Stimulated activated effector memory CD8-positive, alpha-beta T cell treated with anti-CD3 and anti-CD28 coated beads, Interleukin-12 subunit alpha, Interleukin-12 subunit beta, amount 100 ng/mL, for 72 hours (primary cell): ENCODE measurements around the gene DISC1.
A peak's percentile ranks its signal among the peaks of the same experiment; 100 is the strongest.
"Not testable (repeated sequence)": the region's sequence is repeated elsewhere in the genome, so short reads cannot be mapped to it uniquely, and the experiment has no call there.

ENCODE experiments used
- ATAC-seq: fragments of 150-1000 bp; cut with Tn5 transposase; 2 replicates; pipeline ENCODE4 v1.10.0; 2021
- DNase-seq, 2 donors: peaks; one replicate each; pipeline ENCODE4 v3.0.0; 2021 to 2022; ENCODE audit warnings: low spot score in 2 of 2
- H3K27ac Mint-ChIP-seq: one replicate; pipeline ENCODE4 v1.8.0; 2022; ENCODE audit warnings: mild to moderate bottlenecking, mixed read lengths
- H3K36me3 Mint-ChIP-seq: one replicate; pipeline ENCODE4 v1.8.0; 2022; ENCODE audit warnings: mild to moderate bottlenecking, mixed read lengths
- H3K4me1 Mint-ChIP-seq: one replicate; pipeline ENCODE4 v1.8.0; 2022; ENCODE audit warnings: mixed read lengths
- H3K4me3 Mint-ChIP-seq: one replicate; pipeline ENCODE4 v1.8.0; 2022; ENCODE audit warnings: mild to moderate bottlenecking, mixed read lengths
- H3K9me3 Mint-ChIP-seq: one replicate; pipeline ENCODE4 v1.8.0; 2022; ENCODE audit warnings: mixed read lengths

The DISC1 gene

DNA sequence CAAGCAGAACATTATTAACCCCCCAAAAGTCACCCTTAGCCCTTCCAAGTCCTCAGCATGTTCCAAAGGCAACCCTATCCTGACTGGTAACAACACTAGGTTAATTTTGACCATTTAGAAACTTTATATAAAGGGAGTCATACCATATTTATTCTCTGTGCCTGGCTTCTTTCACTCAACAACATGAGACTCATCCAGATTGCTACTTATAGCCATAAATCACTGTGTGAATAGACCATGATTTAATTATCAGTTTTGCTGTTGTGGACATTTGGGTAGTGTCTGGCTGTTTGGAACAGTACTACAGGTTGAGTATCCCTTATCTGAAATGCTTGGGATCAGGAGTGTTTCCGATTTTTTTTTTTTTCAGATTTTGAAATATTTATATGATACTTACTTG lies 252.1 kb downstream of the DISC1 start:
- DNase-seq, result no peak
- Mint-ChIP-seq H3K4me1 (peaks cover 24% of the 10 kb centered on the region), H3K27ac (no peak overlapping the region), H3K36me3 (no peaks in the 10 kb centered on the region), H3K4me3 (no peak overlapping the region), H3K9me3 (peaks cover 6% of the 10 kb centered on the region)
- ATAC-seq, result no peak

DNA sequence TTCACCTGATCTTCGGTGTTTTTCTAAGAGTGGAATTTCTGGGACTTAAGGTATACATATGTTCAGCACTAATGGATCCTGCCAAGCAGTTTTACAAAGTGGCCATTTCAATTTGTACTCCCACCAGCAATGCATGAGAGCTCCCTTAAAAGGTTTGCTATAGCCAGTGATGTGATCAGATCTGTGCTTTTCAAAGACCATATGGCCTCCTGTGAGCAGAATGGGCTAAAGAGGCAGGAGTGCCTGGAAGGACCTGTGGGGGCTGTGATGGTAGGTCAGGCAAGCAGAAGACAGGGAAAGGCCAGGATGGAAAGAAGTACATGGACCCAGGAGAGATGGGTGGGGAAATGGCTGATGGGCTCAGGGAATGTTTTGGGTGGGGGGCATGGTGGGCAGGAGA lies 252.7 kb downstream of the DISC1 start:
- no peak for DNase-seq
- Mint-ChIP-seq H3K36me3 (no peaks in the 10 kb centered on the region), H3K4me1 (peaks cover 24% of the 10 kb centered on the region), H3K4me3 (no peak overlapping the region), H3K9me3 (peaks cover 6% of the 10 kb centered on the region), H3K27ac (no peak overlapping the region)
- ATAC-seq, result no peak

DNA sequence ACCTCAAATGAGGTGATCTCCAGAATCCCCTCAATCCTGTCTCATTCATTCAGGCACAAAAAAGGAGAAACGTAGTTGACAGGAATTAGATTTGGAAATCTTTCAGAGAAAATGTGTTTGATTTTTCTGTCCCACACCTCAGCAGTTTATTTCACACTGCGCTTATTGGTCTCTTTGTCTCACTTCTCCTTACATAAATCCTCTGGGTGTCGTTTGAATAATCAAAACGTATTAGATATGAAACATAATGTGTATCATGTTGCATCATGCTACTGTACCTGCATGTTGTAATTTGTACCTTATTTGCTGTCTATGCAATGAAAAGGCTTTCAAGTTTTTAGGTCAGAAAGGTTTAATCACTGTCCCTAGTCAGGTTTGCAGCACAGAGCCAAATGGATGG lies 255.7 kb downstream of the DISC1 start:
- Mint-ChIP-seq H3K9me3 (no peaks in the 10 kb centered on the region), H3K36me3 (no peaks in the 10 kb centered on the region), H3K27ac (no peak overlapping the region), H3K4me3 (no peak overlapping the region), H3K4me1 (peaks cover 24% of the 10 kb centered on the region)
- DNase-seq (no peak), ATAC-seq (no peak)

DNA sequence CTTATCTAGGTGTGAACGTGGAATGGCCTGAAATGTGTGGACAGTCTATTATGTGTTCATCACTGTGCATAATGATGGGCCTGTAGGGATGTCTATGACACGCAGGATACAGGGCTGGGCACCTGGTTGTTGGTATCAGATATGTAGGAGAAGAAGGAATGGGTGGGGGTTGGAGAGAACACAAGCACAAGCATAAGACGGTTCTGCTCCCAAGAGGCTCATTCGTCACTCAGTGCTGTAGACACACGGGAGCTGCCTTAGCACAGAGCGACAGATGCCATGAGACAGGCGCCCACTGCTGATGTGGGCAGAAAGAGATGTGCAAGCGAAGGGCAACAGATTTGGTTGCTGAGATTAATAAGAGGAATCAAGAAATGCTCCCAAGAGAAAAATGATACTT lies 256.2 kb downstream of the DISC1 start:
- Mint-ChIP-seq H3K4me3 (no peak overlapping the region), H3K4me1 (peaks cover 21% of the 10 kb centered on the region), H3K9me3 (no peaks in the 10 kb centered on the region), H3K36me3 (no peaks in the 10 kb centered on the region), H3K27ac (no peak overlapping the region)
- no peak for ATAC-seq
- no peak for DNase-seq

DNA sequence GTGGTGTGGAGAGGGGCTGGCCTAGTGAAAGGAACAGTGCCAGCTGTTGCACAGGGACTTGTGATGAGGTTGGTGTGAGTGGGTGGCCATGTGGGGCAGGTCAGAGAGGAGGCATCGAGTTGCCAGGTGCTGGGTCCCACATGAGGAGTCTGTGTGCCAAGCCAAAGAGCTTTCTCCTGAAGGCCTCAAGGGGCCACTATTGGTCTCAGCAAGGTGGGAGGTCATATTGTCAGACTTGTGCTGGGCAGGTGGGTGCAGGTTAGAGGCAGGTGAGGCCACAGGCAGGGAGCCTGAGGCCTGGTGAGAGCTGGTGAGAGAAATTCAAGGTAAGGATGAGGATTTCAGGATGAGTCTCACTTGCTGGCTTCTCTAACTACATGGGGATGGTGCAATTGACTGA lies 256.8 kb downstream of the DISC1 start:
- DNase-seq (no peak), ATAC-seq (no peak)
- Mint-ChIP-seq H3K36me3 (no peaks in the 10 kb centered on the region), H3K4me1 (peaks cover 15% of the 10 kb centered on the region), H3K9me3 (no peaks in the 10 kb centered on the region), H3K4me3 (no peak overlapping the region), H3K27ac (no peak overlapping the region)

DNA sequence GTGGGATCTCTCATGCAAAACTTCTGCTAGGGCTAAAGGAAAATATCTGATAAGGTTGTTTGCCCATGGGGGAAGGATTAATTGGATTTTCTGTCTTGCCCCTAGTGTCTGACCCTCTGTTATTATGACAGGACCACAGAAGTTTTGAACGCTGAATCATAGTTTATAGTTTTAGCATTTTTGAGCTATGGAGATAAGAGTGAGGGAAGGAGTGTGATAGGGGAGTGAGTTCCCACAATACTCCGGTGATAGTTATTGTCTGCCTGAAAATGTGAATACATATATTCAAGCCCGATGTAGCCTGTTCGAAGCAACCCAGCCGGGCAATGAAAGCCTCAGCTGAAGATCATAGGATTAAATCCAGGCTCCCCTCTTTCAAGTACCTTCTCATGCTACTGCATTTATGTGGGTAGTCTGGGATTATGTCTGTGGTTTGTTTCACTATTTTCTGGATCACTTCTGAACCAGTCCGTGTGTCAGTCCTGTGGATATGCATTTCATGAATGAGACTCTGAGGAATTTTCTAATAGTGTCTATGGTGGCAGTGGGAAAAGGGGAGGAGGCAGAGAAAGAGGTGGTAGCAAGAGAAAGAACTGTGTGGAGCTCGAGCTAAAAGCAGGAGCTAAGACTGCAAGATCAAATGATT lies 258.7 kb downstream of the DISC1 start:
- DNase-seq, result no peak
- H3K27ac Mint-ChIP-seq, result no peak overlapping the region
- no peaks in the 10 kb centered on the region for H3K9me3 Mint-ChIP-seq

DNA sequence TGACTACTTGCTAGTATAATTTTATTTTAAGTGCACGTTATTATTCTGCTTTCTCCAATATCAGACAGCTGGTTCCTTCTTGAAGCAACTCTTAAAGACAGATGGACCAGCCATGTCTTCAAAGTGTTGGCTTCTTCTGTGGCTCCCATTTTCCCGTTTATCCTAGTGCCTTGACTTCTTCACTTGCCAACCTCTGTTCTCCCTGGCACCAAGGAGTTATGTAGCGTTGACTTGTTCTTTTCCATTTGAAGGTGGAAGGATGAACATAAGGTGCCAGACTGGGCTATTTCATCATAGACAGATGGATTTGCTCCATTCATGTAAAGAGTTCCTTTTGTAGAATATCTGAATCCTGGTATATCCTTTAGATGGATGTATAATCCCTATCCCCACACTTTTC lies 260.6 kb downstream of the DISC1 start:
- no peak overlapping the region for H3K27ac Mint-ChIP-seq
- ATAC-seq, result no peak
- peaks cover 13% of the 10 kb centered on the region for H3K4me1 Mint-ChIP-seq
- DNase-seq, result no peak
- no peak overlapping the region for H3K4me3 Mint-ChIP-seq
- no peaks in the 10 kb centered on the region for H3K9me3 Mint-ChIP-seq
- no peaks in the 10 kb centered on the region for H3K36me3 Mint-ChIP-seq

More for the DNA sequence above, 258.7 kb downstream of the DISC1 start:
- no peak overlapping the region for H3K4me3 Mint-ChIP-seq
- peaks cover 13% of the 10 kb centered on the region for H3K4me1 Mint-ChIP-seq
- ATAC-seq, result no peak
- H3K36me3 Mint-ChIP-seq, result no peaks in the 10 kb centered on the region

DNA sequence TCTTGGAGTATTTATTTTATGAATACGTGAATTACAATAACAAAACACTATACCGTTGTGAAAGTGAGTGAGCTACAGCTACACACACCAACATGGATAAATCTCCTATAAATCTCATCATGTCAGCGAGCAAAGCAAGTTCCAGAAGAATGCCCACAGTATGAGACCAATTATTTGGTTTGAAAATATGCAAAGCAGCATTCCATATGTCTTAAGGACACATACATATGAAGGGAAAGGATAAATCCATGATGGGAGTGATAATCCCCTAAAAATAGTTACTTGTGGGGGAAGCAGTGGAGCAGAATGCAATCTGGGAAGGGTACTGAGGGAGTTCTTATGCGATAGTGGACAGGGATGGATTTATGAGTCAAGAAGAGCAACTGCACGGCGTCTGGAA lies 261.3 kb downstream of the DISC1 start:
- Mint-ChIP-seq H3K27ac (no peak overlapping the region), H3K36me3 (no peaks in the 10 kb centered on the region), H3K9me3 (peaks cover 4% of the 10 kb centered on the region), H3K4me1 (peaks cover 9% of the 10 kb centered on the region), H3K4me3 (no peak overlapping the region)
- DNase-seq (no peak), ATAC-seq (no peak)

DNA sequence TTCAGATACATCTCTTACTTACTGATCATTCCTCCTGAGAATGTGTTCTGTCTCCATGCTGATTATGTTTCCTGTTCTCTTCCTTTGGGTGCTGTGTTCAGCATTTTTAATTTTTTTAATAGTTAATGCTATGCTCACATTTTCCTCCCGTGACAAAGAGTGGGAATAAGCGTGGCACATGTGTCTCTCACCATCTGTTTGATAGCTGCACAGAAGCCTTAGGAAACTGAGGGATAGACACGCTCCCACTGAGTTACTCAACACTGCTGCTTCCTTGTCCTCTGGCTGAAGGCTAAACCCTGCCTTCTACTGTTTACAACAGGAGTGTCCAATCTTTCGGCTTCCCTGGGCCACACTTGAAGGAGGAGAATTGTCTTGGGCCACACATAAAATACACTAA lies 264.2 kb downstream of the DISC1 start:
- H3K4me1 Mint-ChIP-seq, result peaks cover 7% of the 10 kb centered on the region
- no peak for DNase-seq
- no peak overlapping the region for H3K4me3 Mint-ChIP-seq
- no peak for ATAC-seq
- peaks cover 9% of the 10 kb centered on the region for H3K9me3 Mint-ChIP-seq
- H3K36me3 Mint-ChIP-seq, result no peaks in the 10 kb centered on the region
- H3K27ac Mint-ChIP-seq, result no peak overlapping the region

DNA sequence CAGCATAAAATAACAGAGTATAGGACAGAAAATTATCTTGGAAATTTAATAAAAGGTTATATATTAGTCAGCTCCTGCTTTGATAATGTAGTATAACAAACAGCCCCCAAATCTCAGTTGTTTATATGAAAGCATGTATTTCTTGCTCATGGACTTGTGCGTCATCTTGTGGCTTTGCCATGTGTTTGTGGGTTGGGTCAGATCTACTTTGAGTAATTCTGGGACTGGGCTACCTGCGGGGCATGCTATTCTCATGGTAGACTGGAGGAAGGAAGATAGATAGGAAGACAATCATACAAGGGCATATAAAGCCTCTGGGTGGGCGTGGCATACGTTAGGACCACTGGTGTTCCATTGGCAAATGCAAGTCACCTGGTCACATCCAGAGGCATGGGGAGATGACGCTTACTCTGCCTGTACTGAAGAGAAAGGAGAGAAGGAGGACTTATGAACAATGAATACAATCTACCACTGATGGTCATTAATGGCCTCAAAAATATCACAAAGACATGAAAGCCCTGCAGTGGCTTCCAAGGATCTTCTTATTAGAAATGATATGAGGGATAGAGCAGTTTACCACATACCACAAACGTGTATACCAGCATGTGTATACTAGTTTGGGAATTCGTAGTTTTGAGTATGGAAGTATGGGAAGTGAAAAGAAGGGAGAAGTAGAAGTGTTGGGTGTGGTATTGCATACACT lies 267.0 kb downstream of the DISC1 start:
- no peaks in the 10 kb centered on the region for H3K36me3 Mint-ChIP-seq
- DNase-seq (no peak), ATAC-seq (peak; percentile 57)
- peaks cover 9% of the 10 kb centered on the region for H3K9me3 Mint-ChIP-seq
- peaks cover 12% of the 10 kb centered on the region for H3K4me1 Mint-ChIP-seq
- H3K4me3 Mint-ChIP-seq, result no peak overlapping the region
- no peak overlapping the region for H3K27ac Mint-ChIP-seq

DNA sequence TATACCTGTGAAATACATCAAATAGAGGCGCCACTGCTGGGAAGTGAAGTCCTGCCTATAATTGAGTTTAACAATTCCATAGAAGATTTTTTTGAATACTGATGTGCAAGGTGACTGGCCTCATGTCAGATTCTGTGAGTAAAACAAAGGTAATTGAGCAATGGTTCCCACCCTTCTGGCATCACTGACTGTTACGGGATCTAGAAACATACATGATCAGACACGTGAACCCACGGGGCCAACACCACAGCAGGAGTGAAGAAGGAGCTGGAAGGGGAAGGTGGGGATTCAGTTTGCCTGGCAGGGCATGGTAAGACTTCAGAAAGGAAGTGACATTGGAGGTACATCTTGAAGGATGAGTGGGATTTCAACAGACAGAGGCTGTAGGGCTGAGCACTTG lies 270.2 kb downstream of the DISC1 start:
- DNase-seq (no peak), ATAC-seq (no peak)
- Mint-ChIP-seq H3K4me1 (peaks cover 12% of the 10 kb centered on the region), H3K27ac (peak overlapping the region; percentile 33), H3K4me3 (no peak overlapping the region), H3K36me3 (no peaks in the 10 kb centered on the region), H3K9me3 (peaks cover 9% of the 10 kb centered on the region)

DNA sequence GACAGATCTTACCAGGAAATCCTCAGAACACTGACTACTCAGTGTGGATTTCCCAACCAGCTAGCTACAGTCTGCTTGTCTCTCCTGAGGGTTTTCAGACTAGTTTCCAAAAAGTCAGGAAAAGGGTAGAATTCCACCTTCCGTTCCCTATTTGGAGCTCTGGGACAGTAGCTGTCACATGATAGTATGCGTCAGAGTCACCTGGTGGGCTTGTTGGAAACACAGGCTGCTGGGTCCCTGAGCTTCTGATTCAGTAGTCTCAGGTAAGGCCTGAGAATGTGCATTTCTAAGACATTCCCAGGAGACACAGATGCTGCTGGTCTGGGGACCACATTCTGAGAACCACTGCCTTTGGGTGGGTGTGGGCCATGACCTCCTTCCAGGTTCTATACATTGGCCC lies 272.5 kb downstream of the DISC1 start:
- ATAC-seq, result no peak
- Mint-ChIP-seq H3K4me1 (peaks cover 17% of the 10 kb centered on the region), H3K36me3 (no peaks in the 10 kb centered on the region), H3K27ac (no peak overlapping the region), H3K9me3 (no peaks in the 10 kb centered on the region), H3K4me3 (no peak overlapping the region)
- no peak for DNase-seq

DNA sequence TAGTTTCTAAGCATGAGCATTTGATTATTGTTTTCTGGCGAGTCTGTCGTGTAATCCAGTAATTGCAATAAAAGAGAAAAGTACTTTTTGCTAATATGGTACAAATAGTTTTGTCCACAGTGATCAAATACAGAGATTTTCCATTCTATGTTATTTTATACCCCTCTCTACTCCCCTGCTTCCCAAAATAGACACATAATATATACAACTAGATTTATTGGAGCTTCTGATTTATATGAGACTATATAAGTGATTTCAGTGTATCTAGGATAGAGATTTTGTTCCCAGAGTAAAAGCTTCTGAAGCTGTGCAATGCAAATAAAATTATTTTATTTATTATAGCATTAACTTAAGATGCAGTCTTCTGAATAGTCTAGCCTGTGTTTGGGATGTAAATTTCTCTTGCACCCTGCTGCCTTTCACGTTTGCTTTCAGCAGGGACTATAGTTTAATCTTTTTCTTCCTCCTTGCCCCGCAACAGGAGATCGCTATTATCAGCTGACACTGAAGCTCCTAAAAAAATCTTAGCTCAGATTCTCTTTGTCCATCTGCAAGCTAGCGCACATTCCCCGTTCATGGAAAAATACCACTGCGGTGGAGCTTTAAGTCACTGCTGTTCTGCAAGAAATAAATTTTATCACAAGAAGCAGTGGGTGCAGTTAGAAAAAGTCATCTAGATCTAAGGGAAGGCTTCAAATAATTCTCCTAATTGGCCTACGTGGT lies 273.3 kb downstream of the DISC1 start:
- Mint-ChIP-seq H3K27ac (no peak overlapping the region), H3K36me3 (no peaks in the 10 kb centered on the region), H3K9me3 (no peaks in the 10 kb centered on the region), H3K4me1 (peaks cover 17% of the 10 kb centered on the region), H3K4me3 (no peak overlapping the region)
- DNase-seq (no peak), ATAC-seq (no peak)

DNA sequence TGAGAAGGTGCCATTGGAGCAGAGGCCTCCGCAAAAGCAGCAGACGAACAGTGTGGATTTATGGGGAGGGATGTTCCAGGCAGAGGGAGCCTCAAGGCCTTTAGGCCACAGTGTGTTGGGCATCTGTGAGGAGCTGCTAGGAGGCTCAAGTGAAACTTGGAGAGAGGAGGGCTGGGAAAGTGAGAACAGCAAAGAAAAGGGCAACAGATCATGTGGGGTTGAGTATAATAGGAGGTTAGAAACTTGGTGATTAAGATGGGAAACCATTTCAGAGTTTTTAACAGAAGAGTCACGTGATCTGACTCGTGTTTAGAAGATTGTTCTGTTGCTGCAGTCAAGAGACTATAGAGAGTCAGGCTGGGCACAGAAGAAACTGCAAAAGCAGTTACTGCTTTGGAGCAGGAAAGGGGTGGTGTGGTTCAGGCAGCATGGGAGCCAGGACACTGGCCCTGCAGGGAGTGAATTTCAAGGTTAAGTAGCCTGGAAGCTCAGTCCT lies 277.0 kb downstream of the DISC1 start:
- peaks cover 3% of the 10 kb centered on the region for H3K9me3 Mint-ChIP-seq
- no peak overlapping the region for H3K4me3 Mint-ChIP-seq
- DNase-seq, result no peak
- no peak for ATAC-seq
- no peak overlapping the region for H3K27ac Mint-ChIP-seq
- H3K36me3 Mint-ChIP-seq, result no peaks in the 10 kb centered on the region
- H3K4me1 Mint-ChIP-seq, result peaks cover 11% of the 10 kb centered on the region

DNA sequence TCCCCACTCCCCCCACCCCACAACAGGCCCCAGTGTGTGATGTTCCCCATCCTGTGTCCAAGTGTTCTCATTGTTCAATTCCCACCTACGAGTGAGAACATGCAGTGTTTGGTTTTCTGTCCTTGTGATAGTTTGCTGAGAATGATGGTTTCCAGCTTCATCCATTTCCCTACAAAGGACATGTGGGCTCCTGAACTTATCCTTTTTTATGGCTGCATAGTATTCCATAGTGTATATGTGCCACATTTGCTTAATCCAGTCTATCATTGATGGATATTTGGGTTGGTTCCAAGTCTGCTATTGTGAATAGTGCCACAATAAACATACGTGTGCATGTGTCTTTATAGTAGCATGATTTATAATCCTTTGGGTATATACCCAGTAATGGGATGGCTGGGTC lies 280.7 kb downstream of the DISC1 start:
- H3K27ac Mint-ChIP-seq, H3K9me3 Mint-ChIP-seq, ATAC-seq, DNase-seq, H3K36me3 Mint-ChIP-seq, H3K4me3 Mint-ChIP-seq: not testable (repeated sequence)
- peaks cover 19% of the 10 kb centered on the region for H3K4me1 Mint-ChIP-seq

DNA sequence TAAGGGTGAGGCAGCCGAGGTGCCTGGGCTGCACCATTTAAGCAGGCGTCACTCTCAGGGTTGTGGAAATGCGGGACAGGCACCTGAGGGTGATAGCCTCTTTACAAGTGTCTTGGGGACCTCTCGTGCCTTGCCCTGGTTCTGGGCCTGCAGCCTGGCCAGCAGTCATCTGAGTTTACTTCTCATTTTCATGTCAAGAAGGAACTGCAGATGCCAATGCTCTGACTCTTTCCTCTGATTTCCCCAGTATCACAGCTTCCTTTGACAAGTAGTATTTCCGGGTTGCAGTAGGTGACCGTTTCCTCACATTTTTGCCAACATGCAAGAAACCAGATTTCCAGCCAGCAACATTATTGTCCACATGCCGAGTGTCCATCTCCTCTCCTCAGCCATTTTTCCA lies 286.9 kb downstream of the DISC1 start:
- Mint-ChIP-seq H3K4me1 (peaks cover 57% of the 10 kb centered on the region), H3K9me3 (no peaks in the 10 kb centered on the region), H3K36me3 (no peaks in the 10 kb centered on the region), H3K4me3 (no peak overlapping the region), H3K27ac (peak overlapping the region; percentile 73)
- no peak for ATAC-seq
- no peak for DNase-seq
